Adrenal gland (tissue), 5 donors: ENCODE data around the gene FAM53B.

Experiments used
- POLR2A ChIP-seq, 2 donors: fragments of 450-650 bp; IDR thresholded peaks; one replicate each; pipeline ENCODE4 v1.6.1; 2017; ENCODE audit warnings: antibody characterized with exemption in 2 of 2, mild to moderate bottlenecking in 2 of 2, moderate library complexity in 1 of 2
- TF ChIP-seq, protein P1 (sequence below), 6 experiments: fragments of 450-650 bp in 4 of 6; fragments of 200-600 bp in 2 of 6; sonication (generic) in 1 of 6; IDR thresholded peaks; 1 replicate in 5 of 6; 2 replicates in 1 of 6; pipeline versions ENCODE4 v1.5.1 to v1.8.0; 2016 to 2021; ENCODE audit warnings: antibody characterized with exemption in 6 of 6, mild to moderate bottlenecking in 2 of 6, moderate library complexity in 1 of 6
- donor health status: DM: no; HTN: no; CAD: no.

GRCh38 chr10:124740369-124741280 lies 3.6 kb downstream of the FAM53B start:
- TF ChIP-seq, protein P1, sequence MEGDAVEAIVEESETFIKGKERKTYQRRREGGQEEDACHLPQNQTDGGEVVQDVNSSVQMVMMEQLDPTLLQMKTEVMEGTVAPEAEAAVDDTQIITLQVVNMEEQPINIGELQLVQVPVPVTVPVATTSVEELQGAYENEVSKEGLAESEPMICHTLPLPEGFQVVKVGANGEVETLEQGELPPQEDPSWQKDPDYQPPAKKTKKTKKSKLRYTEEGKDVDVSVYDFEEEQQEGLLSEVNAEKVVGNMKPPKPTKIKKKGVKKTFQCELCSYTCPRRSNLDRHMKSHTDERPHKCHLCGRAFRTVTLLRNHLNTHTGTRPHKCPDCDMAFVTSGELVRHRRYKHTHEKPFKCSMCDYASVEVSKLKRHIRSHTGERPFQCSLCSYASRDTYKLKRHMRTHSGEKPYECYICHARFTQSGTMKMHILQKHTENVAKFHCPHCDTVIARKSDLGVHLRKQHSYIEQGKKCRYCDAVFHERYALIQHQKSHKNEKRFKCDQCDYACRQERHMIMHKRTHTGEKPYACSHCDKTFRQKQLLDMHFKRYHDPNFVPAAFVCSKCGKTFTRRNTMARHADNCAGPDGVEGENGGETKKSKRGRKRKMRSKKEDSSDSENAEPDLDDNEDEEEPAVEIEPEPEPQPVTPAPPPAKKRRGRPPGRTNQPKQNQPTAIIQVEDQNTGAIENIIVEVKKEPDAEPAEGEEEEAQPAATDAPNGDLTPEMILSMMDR (IDR thresholded peaks at IDR 0.05), result no peak
- peak in 1 of 2 donors; percentile 57 for TF ChIP-seq POLR2A (IDR thresholded peaks at IDR 0.05)
